Common myeloid progenitor, CD34-positive (primary cell): ENCODE data around the gene MRPL20.

Experiments used
- CTCF ChIA-PET: fragments of 350-600 bp; sonication (Branson Sonifier 250); formaldehyde crosslinking; loops from one replicate; lab custom pipeline; 2021; ENCODE audit warnings: antibody characterized with exemption; lab: Charles Lee
- POLR2A ChIA-PET: fragments of 350-600 bp; sonication (Branson Sonifier 250); formaldehyde crosslinking; loops from one replicate; lab custom pipeline; 2021; ENCODE audit warnings: antibody characterized with exemption; lab: Charles Lee
- DNase-seq, 3 donors: peaks; one replicate each; pipeline versions ENCODE4 v3.0.0 to v3.0.0-alpha.2; 2013
- H3K27ac ChIP-seq, 2 experiments: 1 replicate in 1 of 2; 2 replicates in 1 of 2; pipeline ENCODE4 v1.7.0; 2013; ENCODE audit warnings: inconsistent platforms in 2 of 2, low read length in 2 of 2, mild to moderate bottlenecking in 2 of 2, low read depth in 1 of 2, moderate library complexity in 1 of 2; ENCODE audit not compliant: severe bottlenecking in 2 of 2, insufficient read depth in 1 of 2, poor library complexity in 1 of 2
- H3K27me3 ChIP-seq, 5 experiments: replicated peaks in 2 of 5; 1 replicate in 3 of 5; 2 replicates in 2 of 5; pipeline versions ENCODE4 v1.6.1 to v1.7.0; 2013; ENCODE audit warnings: low read length in 4 of 5, mild to moderate bottlenecking in 2 of 5, moderate library complexity in 2 of 5, inconsistent platforms in 1 of 5; ENCODE audit not compliant: insufficient read depth in 5 of 5, control insufficient read depth in 4 of 5
- H3K36me3 ChIP-seq, 4 experiments: 1 replicate in 2 of 4; 2 replicates in 2 of 4; pipeline versions ENCODE4 v1.6.1 to v1.7.0; 2013; ENCODE audit warnings: low read length in 3 of 4, control low read depth in 1 of 4, mild to moderate bottlenecking in 1 of 4; ENCODE audit not compliant: control insufficient read depth in 4 of 4, insufficient read depth in 4 of 4
- H3K4me1 ChIP-seq, 4 experiments: 1 replicate in 3 of 4; 2 replicates in 1 of 4; pipeline versions ENCODE4 v1.6.1 to v1.7.1; 2013; ENCODE audit warnings: low read length in 3 of 4, mild to moderate bottlenecking in 3 of 4, control low read depth in 1 of 4, inconsistent platforms in 1 of 4, moderate library complexity in 1 of 4; ENCODE audit not compliant: control insufficient read depth in 4 of 4, insufficient read depth in 4 of 4; ENCODE audit errors: control extremely low read depth in 1 of 4
- H3K4me3 ChIP-seq, 7 experiments: 1 replicate in 4 of 7; 2 replicates in 3 of 7; pipeline versions ENCODE4 v1.5.1 to v1.7.0; 2013; ENCODE audit warnings: mild to moderate bottlenecking in 7 of 7, low read length in 6 of 7, moderate library complexity in 6 of 7, inconsistent platforms in 2 of 7, low read depth in 2 of 7, control low read depth in 1 of 7; ENCODE audit not compliant: insufficient read depth in 4 of 7, control insufficient read depth in 1 of 7; ENCODE audit errors: extremely low read depth in 1 of 7
- H3K9me3 ChIP-seq, 5 experiments: 1 replicate in 4 of 5; 2 replicates in 1 of 5; pipeline versions ENCODE4 v1.6.1 to v1.7.1; 2013; ENCODE audit warnings: low read length in 4 of 5, mild to moderate bottlenecking in 2 of 5, inconsistent platforms in 1 of 5, low read depth in 1 of 5, moderate library complexity in 1 of 5; ENCODE audit not compliant: control insufficient read depth in 4 of 5, insufficient read depth in 2 of 5; ENCODE audit errors: control extremely low read depth in 1 of 5
- WGBS: methylation state at CpG from one replicate; pipeline ENCODE4 v1.1.5; 2013; ENCODE audit not compliant: insufficient coverage; 5-methylcytosine and 5-hydroxymethylcytosine counted together

Gene MRPL20

GRCh38 chr1:1366699-1367066 is 40.4 kb downstream of the MRPL20 start:
- peaks cover 0 to 15% (median 2%) of the 10 kb centered on the region in 5 experiments for H3K9me3 ChIP-seq
- H3K36me3 ChIP-seq: peaks cover 0 to 5% (median 0%) of the 10 kb centered on the region in 4 experiments
- no peak overlapping the region for H3K27ac ChIP-seq
- H3K27me3 ChIP-seq: peaks cover 0 to 38% (median under 1%) of the 10 kb centered on the region in 5 experiments
- ChIA-PET POLR2A (no interaction called here), CTCF (no interaction called here)
- WGBS: 100% methylated on average over 3 of the region's 3 CpGs
- H3K4me1 ChIP-seq: peaks cover 0 to 12% (median 11%) of the 10 kb centered on the region in 4 experiments
- DNase-seq: peak in 2 of 3 donors; percentile 55 to 80
- H3K4me3 ChIP-seq: no peak overlapping the region

- Histone ChIP-seq H3K9me3 (peaks cover 0 to 15% (median 2%) of the 10 kb centered on the region in 5 experiments), H3K4me3 (no peak overlapping the region), H3K36me3 (no peaks in the 10 kb centered on the region), H3K4me1 (peaks cover 0 to 6% (median 5%) of the 10 kb centered on the region in 4 experiments), H3K27ac (no peak overlapping the region), H3K27me3 (peaks cover 0 to 44% (median 5%) of the 10 kb centered on the region in 5 experiments)
- peak in 1 of 3 donors; percentile 44 for DNase-seq
- WGBS: 86% methylated on average over 10 of the region's 10 CpGs
- ChIA-PET POLR2A (no interaction called here), CTCF (interaction anchor here (1.2 kb wide), 1 partner anchor 8 kb away, joined by 3 read pairs; no protein-coding TSS in a partner anchor)
Observed at GRCh38 chr1:1365875-1366698, 41.0 kb downstream of the MRPL20 start.

GRCh38 chr1:1364266-1364665 is 42.8 kb downstream of the MRPL20 start:
- 91% methylated on average over 11 of the region's 14 CpGs for WGBS
- Histone ChIP-seq H3K27ac (no peak overlapping the region), H3K27me3 (peaks cover 0 to 58% (median 14%) of the 10 kb centered on the region in 5 experiments), H3K36me3 (no peaks in the 10 kb centered on the region), H3K4me3 (no peak overlapping the region), H3K9me3 (peaks cover 0 to 15% (median 2%) of the 10 kb centered on the region in 5 experiments), H3K4me1 (no peaks in the 10 kb centered on the region)
- ChIA-PET POLR2A (no interaction called here), CTCF (interaction anchor here (1.3 kb wide), 1 partner anchor 72 kb away, joined by 4 read pairs; no protein-coding TSS in a partner anchor)
- no peak for DNase-seq

GRCh38 chr1:1361982-1362423 is 45.1 kb downstream of the MRPL20 start:
- DNase-seq: no peak
- WGBS: 34% methylated on average over 13 of the region's 13 CpGs
- Histone ChIP-seq H3K4me3 (no peak overlapping the region), H3K36me3 (no peaks in the 10 kb centered on the region), H3K27ac (no peak overlapping the region), H3K9me3 (peaks cover 0 to 10% (median 0%) of the 10 kb centered on the region in 5 experiments), H3K4me1 (peaks cover 0 to 5% (median 2%) of the 10 kb centered on the region in 4 experiments), H3K27me3 (peaks cover 0 to 66% (median 20%) of the 10 kb centered on the region in 5 experiments)
- CTCF ChIA-PET: no interaction called here
- POLR2A ChIA-PET: no interaction called here

- Histone ChIP-seq H3K9me3 (peaks cover 0 to 4% (median 0%) of the 10 kb centered on the region in 5 experiments), H3K4me1 (peaks cover 0 to 5% (median 2%) of the 10 kb centered on the region in 4 experiments), H3K27me3 (peaks cover 0 to 71% (median 21%) of the 10 kb centered on the region in 5 experiments), H3K27ac (no peak overlapping the region), H3K4me3 (no peak overlapping the region), H3K36me3 (no peaks in the 10 kb centered on the region)
- CTCF ChIA-PET: no interaction called here
- no peak for DNase-seq
- 81% methylated on average over 29 of the region's 35 CpGs for WGBS
- POLR2A ChIA-PET: no interaction called here
Observed at GRCh38 chr1:1361233-1361981, 45.7 kb downstream of the MRPL20 start.

GRCh38 chr1:1360506-1361169 is 46.5 kb downstream of the MRPL20 start:
- H3K4me3 ChIP-seq: no peak overlapping the region
- H3K27ac ChIP-seq: no peak overlapping the region
- ChIA-PET CTCF (no interaction called here), POLR2A (no interaction called here)
- H3K36me3 ChIP-seq: no peaks in the 10 kb centered on the region
- 82% methylated on average over 15 of the region's 20 CpGs for WGBS
- peaks cover 0 to 5% (median 2%) of the 10 kb centered on the region in 4 experiments for H3K4me1 ChIP-seq
- peaks cover 0 to 71% (median 21%) of the 10 kb centered on the region in 5 experiments for H3K27me3 ChIP-seq
- H3K9me3 ChIP-seq: peaks cover 0 to 1% (median 0%) of the 10 kb centered on the region in 5 experiments
- DNase-seq: no peak
